Upper lobe of right lung (tissue), 1 donor: ENCODE measurements around the gene RNU7-1. TPM values are rescaled to one million over a fixed set of nuclear protein-coding genes. Genes with fewer than 3 reads are reported as not detected.

Experiments
- ATAC-seq: fragments of 200-7000 bp; cut with Tn5 transposase; one replicate; pipeline ENCODE4 v1.9.1; 2020; ENCODE audit warnings: mild to moderate bottlenecking, moderate library complexity
- DNase-seq: peaks from one replicate; pipeline ENCODE4 v3.0.0-alpha.2; 2020
- H3K27ac ChIP-seq: fragments of 200-600 bp; one replicate; pipeline ENCODE4 v1.8.0; 2022
- H3K27me3 ChIP-seq: fragments of 200-600 bp; one replicate; pipeline ENCODE4 v1.8.0; 2022; ENCODE audit warnings: mild to moderate bottlenecking
- H3K36me3 ChIP-seq: fragments of 200-600 bp; one replicate; pipeline ENCODE4 v1.8.0; 2022
- H3K4me1 ChIP-seq: fragments of 200-600 bp; one replicate; pipeline ENCODE4 v1.8.0; 2022
- H3K4me3 ChIP-seq: fragments of 200-600 bp; one replicate; pipeline ENCODE4 v1.8.0; 2022; ENCODE audit warnings: mild to moderate bottlenecking
- H3K9me3 ChIP-seq: fragments of 200-600 bp; one replicate; pipeline ENCODE4 v1.8.0; 2022
- CTCF ChIP-seq: fragments of 200-600 bp; IDR thresholded peaks from one replicate; pipeline ENCODE4 v1.8.0; 2022; ENCODE audit warnings: antibody characterized with exemption
- intact Hi-C: fragments of 100-400 bp; cut with DNase I; formaldehyde crosslinking; loops from one replicate; pipeline ENCODE4 v1.11.0; 2022
- total RNA-seq: library from RNA; stranded (reverse); fragmentation: NEBNext Ultra II Directional; extraction: Animal tissue kit (Norgen Biotek cat#: 25700); gene quantifications from one replicate; pipeline ENCODE4 v1.2.1, GENCODE V29; 2021
- donor health status: DM: no; HTN: yes; CAD: no; lungs with severe emphysema.

Gene RNU7-1
- total RNA-seq, 1 donor from 2014 or later: not detected

GRCh38 chr12:6962285-6963015, 18.8 kb downstream of the RNU7-1 start:
- Histone ChIP-seq H3K4me1 (peaks cover 59% of the 10 kb centered on the region), H3K4me3 (peak overlapping the region; percentile 46), H3K9me3 (no peaks in the 10 kb centered on the region), H3K36me3 (peaks cover 24% of the 10 kb centered on the region), H3K27ac (peak overlapping the region; percentile 94), H3K27me3 (no peaks in the 10 kb centered on the region)
- intact Hi-C loops: loop anchor here (10.0 kb wide), 1 partner anchor 152 kb away; no protein-coding TSS in a partner anchor
- ATAC-seq: peak; percentile 61
- TF ChIP-seq CTCF: no peak
- DNase-seq: peak; percentile 88

- DNase-seq (peak; percentile 96), ATAC-seq (peak; percentile 80)
- no peak for TF ChIP-seq CTCF
- peaks cover 53% of the 10 kb centered on the region for H3K4me1 ChIP-seq
- peak overlapping the region; percentile 46 for H3K4me3 ChIP-seq
- H3K27ac ChIP-seq: peak overlapping the region; percentile 94
- intact Hi-C loops: loop anchor here (10.0 kb wide), 1 partner anchor 152 kb away; no protein-coding TSS in a partner anchor
- no peaks in the 10 kb centered on the region for H3K27me3 ChIP-seq
- H3K9me3 ChIP-seq: no peaks in the 10 kb centered on the region
- peaks cover 31% of the 10 kb centered on the region for H3K36me3 ChIP-seq
Observed at GRCh38 chr12:6963016-6963731, 19.6 kb downstream of the RNU7-1 start.

GRCh38 chr12:6963791-6964413, 20.3 kb downstream of the RNU7-1 start:
- TF ChIP-seq CTCF: no peak
- Histone ChIP-seq H3K4me3 (peak overlapping the region; percentile 46), H3K4me1 (peaks cover 51% of the 10 kb centered on the region), H3K27ac (peak overlapping the region; percentile 94), H3K9me3 (no peaks in the 10 kb centered on the region), H3K36me3 (peaks cover 38% of the 10 kb centered on the region), H3K27me3 (no peaks in the 10 kb centered on the region)
- intact Hi-C loops: loop anchor here (10.0 kb wide), 1 partner anchor 151 kb away; no protein-coding TSS in a partner anchor
- DNase-seq: peak; percentile 69
- no peak for ATAC-seq

- H3K4me3 ChIP-seq: peak overlapping the region; percentile 46
- no peaks in the 10 kb centered on the region for H3K27me3 ChIP-seq
- intact Hi-C loops: loop anchor here (10.0 kb wide), 1 partner anchor 150 kb away; no protein-coding TSS in a partner anchor
- peaks cover 42% of the 10 kb centered on the region for H3K36me3 ChIP-seq
- H3K4me1 ChIP-seq: peaks cover 51% of the 10 kb centered on the region
- no peak for ATAC-seq
- no peak for DNase-seq
- peak overlapping the region; percentile 67 for H3K27ac ChIP-seq
- no peaks in the 10 kb centered on the region for H3K9me3 ChIP-seq
- TF ChIP-seq CTCF: no peak
Observed at GRCh38 chr12:6964605-6965025, 21.0 kb downstream of the RNU7-1 start.

GRCh38 chr12:6965026-6965661, 21.5 kb downstream of the RNU7-1 start:
- Histone ChIP-seq H3K27me3 (no peaks in the 10 kb centered on the region), H3K36me3 (peaks cover 42% of the 10 kb centered on the region), H3K9me3 (no peaks in the 10 kb centered on the region), H3K4me1 (peaks cover 50% of the 10 kb centered on the region), H3K27ac (peak overlapping the region; percentile 67), H3K4me3 (peak overlapping the region; percentile 46)
- peak; percentile 88 for TF ChIP-seq CTCF
- DNase-seq: peak; percentile 91
- intact Hi-C loops: loop anchor here (10.0 kb wide), 1 partner anchor 150 kb away; no protein-coding TSS in a partner anchor
- peak; percentile 61 for ATAC-seq
